K562 (cell line): ENCODE data around the gene MON1A. TPM values are rescaled to one million over a fixed set of nuclear protein-coding genes. Genes with fewer than 3 reads are reported as not detected.
A peak's percentile ranks its signal among the peaks of the same experiment; 100 is the strongest.

Experiments used
- ATAC-seq: fragments of 200-7000 bp; cut with Tn5 transposase; 3 replicates; pipeline ENCODE4 v1.9.1; 2020; ENCODE audit warnings: moderate library complexity
- BruUV-seq: library from RNA; stranded (reverse); fragments of 400-500 nt; replicated peaks from 2 replicates; lab custom pipeline; 2021; lab: Mats Ljungman, UMichigan
- CTCF ChIA-PET: fragments of 300-600 bp; formaldehyde crosslinking; extraction: SDS; loops from one replicate; lab custom pipeline; 2021; ENCODE audit warnings: low intra/inter-chr PET ratio; lab: Yijun Ruan, JAX
- POLR2A ChIA-PET: fragments of 300-600, 350-650 bp; sonication (Branson Sonifier 250); formaldehyde crosslinking; extraction: SDS; loops from one replicate; lab custom pipeline; 2021; ENCODE audit warnings: antibody characterized with exemption, inconsistent platforms; lab: Yijun Ruan, JAX
- DNase-seq, 4 experiments: peaks; one replicate each; pipeline versions ENCODE4 v3.0.0 to v3.0.0-alpha.2; 2011 to 2018; ENCODE audit warnings: low spot score in 3 of 4, mixed read lengths in 3 of 4; ENCODE audit errors: extremely low read depth in 1 of 4
- FAIRE-seq: peaks from 2 replicates; lab custom pipeline; 2011; peaks lifted over from hg19 to GRCh38; lab: Jason Lieb, UNC
- H2AFZ ChIP-seq: 2 replicates; pipeline ENCODE4 v1.6.0; 2011; ENCODE audit warnings: low read depth, low read length, control low read depth, inconsistent platforms
- H3K27ac ChIP-seq: fragments of 200-600 bp; 3 replicates; pipeline ENCODE4 v1.8.0; 2011; ENCODE audit warnings: low read depth, mild to moderate bottlenecking, control low read depth, inconsistent platforms, low read length, moderate library complexity, mixed read lengths; ENCODE audit errors: extremely low read depth
- H3K27me3 ChIP-seq, 2 experiments: fragments of 300-600 bp in 1 of 2; 2 replicates in 1 of 2; 3 replicates in 1 of 2; pipeline versions ENCODE4 v1.6.0 to v1.8.0; 2011; ENCODE audit warnings: inconsistent platforms in 2 of 2, low read length in 2 of 2, mild to moderate bottlenecking in 1 of 2, mixed read lengths in 1 of 2, moderate library complexity in 1 of 2; ENCODE audit not compliant: control insufficient read depth in 2 of 2, insufficient read depth in 2 of 2
- H3K36me3 ChIP-seq: fragments of 300-600 bp; 3 replicates; pipeline ENCODE4 v1.8.0; 2011; ENCODE audit warnings: mild to moderate bottlenecking, low read length, inconsistent platforms; ENCODE audit not compliant: control insufficient read depth, insufficient read depth
- H3K4me1 ChIP-seq, 2 experiments: fragments of 200-600 bp in 1 of 2; replicated peaks in 1 of 2; 2 replicates in 1 of 2; 3 replicates in 1 of 2; pipeline versions ENCODE4 v1.5.1 to v1.8.0; 2011; ENCODE audit warnings: inconsistent platforms in 2 of 2, low read length in 2 of 2, mild to moderate bottlenecking in 1 of 2, mixed read lengths in 1 of 2, moderate library complexity in 1 of 2; ENCODE audit not compliant: control insufficient read depth in 2 of 2, insufficient read depth in 2 of 2
- H3K4me2 ChIP-seq: 2 replicates; pipeline ENCODE4 v1.6.1; 2011; ENCODE audit warnings: low read length, control low read depth, inconsistent platforms, mixed read lengths; ENCODE audit not compliant: insufficient read depth
- H3K4me3 ChIP-seq: fragments of 200-600 bp; sonication (generic), shearing (Covaris generic); 2 replicates; pipeline ENCODE4 v1.5.1; 2016; ENCODE audit warnings: control low read depth, inconsistent platforms
- H3K79me2 ChIP-seq: fragments of 200-600 bp; 3 replicates; pipeline ENCODE4 v1.8.0; 2011; ENCODE audit warnings: low read length, inconsistent platforms; ENCODE audit not compliant: control insufficient read depth, insufficient read depth
- H3K9ac ChIP-seq, 2 experiments: 2 replicates each; pipeline versions ENCODE4 v1.6.0 to v1.6.1; 2011; ENCODE audit warnings: low read depth in 2 of 2, low read length in 2 of 2, control low read depth in 1 of 2, inconsistent platforms in 1 of 2, mild to moderate bottlenecking in 1 of 2, mixed read lengths in 1 of 2; ENCODE audit not compliant: insufficient read depth in 1 of 2
- H3K9me1 ChIP-seq: one replicate; pipeline ENCODE4 v1.6.0; 2011; ENCODE audit warnings: inconsistent platforms, mild to moderate bottlenecking, low read length, moderate library complexity; ENCODE audit not compliant: control insufficient read depth, insufficient read depth
- H3K9me3 ChIP-seq: replicated peaks from 2 replicates; pipeline ENCODE4 v1.5.1; 2011; ENCODE audit warnings: low read depth, low read length, inconsistent platforms; ENCODE audit not compliant: control insufficient read depth, insufficient read depth
- H4K20me1 ChIP-seq: replicated peaks from 2 replicates; pipeline ENCODE4 v1.6.1; 2011; ENCODE audit warnings: low read length, inconsistent platforms, mixed read lengths; ENCODE audit not compliant: control insufficient read depth, insufficient read depth
- BHLHE40 ChIP-seq: IDR thresholded peaks from 2 replicates; pipeline ENCODE4 v1.6.1; 2011; ENCODE audit warnings: low read length, improper control_type of control experiment
- NFIC ChIP-seq: fragments of 450-650 bp; IDR thresholded peaks from 2 replicates; pipeline ENCODE4 v1.6.1; 2017; ENCODE audit warnings: mild to moderate bottlenecking, inconsistent platforms
- SREBF1 ChIP-seq: fragments of 150-350 bp; IDR thresholded peaks from 2 replicates; pipeline ENCODE4 v1.6.1; 2014; ENCODE audit warnings: antibody characterized with exemption, low read depth, low read length, borderline replicate concordance
- YBX1 ChIP-seq: fragments of 450-650 bp; IDR thresholded peaks from 2 replicates; pipeline ENCODE4 v1.7.1; 2016; ENCODE audit warnings: mild to moderate bottlenecking
- WGBS: fragments of 100-300 bp; shearing (Covaris generic); methylation state at CpG from one replicate; pipeline ENCODE4 v1.1.6; 2016; ENCODE audit warnings: low coverage, mixed read lengths; ENCODE audit not compliant: insufficient coverage; ENCODE audit errors: missing lambda C conversion rate; 5-methylcytosine and 5-hydroxymethylcytosine counted together
- in situ Hi-C: fragments of 300-500 bp; cut with MboI; formaldehyde crosslinking; loops from 4 replicates; pipeline ENCODE4 v1.15.0; 2018; ENCODE audit warnings: inconsistent platforms, mixed read lengths
- intact Hi-C: fragments of 100-400 bp; cut with micrococcal nuclease; formaldehyde crosslinking; loops from 2 replicates; pipeline ENCODE4 v1.14.2; 2022
- polyA plus RNA-seq, 8 experiments: library from polyadenylated mRNA; depleted of rRNA in 4 of 8; stranded (reverse) in 5 of 8; unstranded in 3 of 8; fragments of >200 nt; fragmentation: Nextera tagmentation in 2 of 8; fragmentation: Illumina TruSeq in 1 of 8; extraction: Ambion mirVana in 2 of 8; extraction: Trizol in 1 of 8; gene quantifications; 2 replicates each; pipeline versions ENCODE4 v1.2.1 to v1.2.3, GENCODE V29; 2011 to 2014; ENCODE audit warnings: inconsistent platforms in 1 of 8, missing spikeins in 1 of 8
- total RNA-seq, 7 experiments: library from RNA; depleted of rRNA in 6 of 7; stranded (reverse); fragments of >200 nt in 6 of 7; fragmentation: Illumina TruSeq in 2 of 7; extraction: Trizol in 2 of 7; gene quantifications; 2 replicates each; pipeline versions ENCODE4 v1.2.1 to v1.2.3, GENCODE V29; 2011 to 2021; ENCODE audit warnings: low replicate concordance in 1 of 7
- TF ChIP-seq, protein P1 (sequence below): sonication (generic); formaldehyde crosslinking; IDR thresholded peaks from 2 replicates; pipeline ENCODE4 v1.8.1; 2023; ENCODE audit warnings: mild to moderate bottlenecking, missing genetic modification reagents, moderate library complexity

The MON1A gene
- total and polyA plus RNA-seq, 9 of the 15 experiments (the other 6 are each of a cell fraction or from before 2014, with no cell fraction given) = 1.1 to 13.8 (median 6.8) TPM

DNA sequence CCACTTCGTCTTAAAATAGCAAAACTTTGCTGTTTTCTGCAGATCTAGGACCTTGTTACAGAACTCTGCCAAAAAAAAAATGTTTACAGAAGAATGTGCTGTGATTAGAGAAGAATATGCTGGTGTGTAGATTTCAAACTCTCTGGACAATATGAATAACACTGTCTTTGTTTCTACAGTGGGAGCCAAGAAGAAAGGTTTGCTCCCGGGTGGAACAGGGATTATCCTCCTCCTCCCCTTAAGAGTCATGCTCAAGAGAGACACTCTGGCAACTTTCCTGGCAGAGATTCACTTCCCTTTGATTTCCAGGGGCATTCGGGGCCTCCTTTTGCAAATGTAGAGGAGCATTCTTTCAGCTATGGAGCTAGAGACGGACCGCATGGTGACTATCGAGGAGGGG lies 37.7 kb upstream of the MON1A start (continued):
- TF ChIP-seq, protein P1, sequence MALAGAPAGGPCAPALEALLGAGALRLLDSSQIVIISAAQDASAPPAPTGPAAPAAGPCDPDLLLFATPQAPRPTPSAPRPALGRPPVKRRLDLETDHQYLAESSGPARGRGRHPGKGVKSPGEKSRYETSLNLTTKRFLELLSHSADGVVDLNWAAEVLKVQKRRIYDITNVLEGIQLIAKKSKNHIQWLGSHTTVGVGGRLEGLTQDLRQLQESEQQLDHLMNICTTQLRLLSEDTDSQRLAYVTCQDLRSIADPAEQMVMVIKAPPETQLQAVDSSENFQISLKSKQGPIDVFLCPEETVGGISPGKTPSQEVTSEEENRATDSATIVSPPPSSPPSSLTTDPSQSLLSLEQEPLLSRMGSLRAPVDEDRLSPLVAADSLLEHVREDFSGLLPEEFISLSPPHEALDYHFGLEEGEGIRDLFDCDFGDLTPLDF (CRISPR knock-in tag) = no peak
- TF ChIP-seq SREBF1 (no peak), YBX1 (no peak)

DNA sequence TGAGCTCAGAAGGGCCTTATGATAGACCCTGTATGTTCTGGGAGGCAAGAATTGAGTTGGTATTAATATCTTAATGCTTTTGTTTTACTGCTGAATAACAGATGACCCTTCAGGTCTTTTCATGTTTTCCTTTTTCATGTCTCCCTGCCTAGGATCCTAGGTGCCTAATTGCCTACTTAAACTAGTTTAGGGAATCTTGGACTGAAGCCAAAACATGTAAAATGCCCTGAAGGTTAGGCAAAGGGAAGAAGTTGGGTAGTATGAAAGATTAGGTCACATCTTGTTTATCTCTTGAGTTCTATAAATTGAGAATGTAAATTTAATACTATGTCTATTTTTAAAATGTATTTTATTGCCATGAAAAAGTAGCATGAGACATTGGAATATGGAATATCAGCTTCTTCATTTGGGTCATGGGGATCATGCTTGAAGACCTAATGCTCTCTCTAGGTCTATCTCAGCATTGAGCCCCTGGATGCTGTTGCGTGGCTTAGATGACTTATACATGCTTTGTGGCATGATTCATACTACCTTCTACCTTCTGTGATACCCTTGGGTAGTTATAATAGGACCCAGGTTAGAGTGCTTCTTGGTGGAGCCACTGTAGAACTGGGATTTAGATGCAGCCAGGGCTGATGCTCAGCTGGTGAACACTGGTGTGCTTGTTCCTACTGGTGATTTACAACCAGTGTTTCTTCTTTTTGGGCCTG lies 36.8 kb upstream of the MON1A start:
- Histone ChIP-seq H3K9me1 (no peaks in the 10 kb centered on the region), H3K4me3 (no peak overlapping the region), H3K79me2 (peaks cover 41% of the 10 kb centered on the region), H3K27me3 (no peaks in the 10 kb centered on the region), H3K9ac (no peak overlapping the region), H3K4me1 (no peaks in the 10 kb centered on the region), H3K4me2 (no peak overlapping the region), H3K27ac (no peak overlapping the region), H4K20me1 (no peaks in the 10 kb centered on the region)
- ATAC-seq (no peak), DNase-seq (no peak), FAIRE-seq (no peak)
- 88% methylated on average over 1 of the region's 1 CpG for WGBS
- BruUV-seq = no TSS peak
- intact Hi-C loops = no loop called here
- in situ Hi-C loops = no loop called here
- TF ChIP-seq NFIC (peak; percentile 78), BHLHE40 (no peak)
- TF ChIP-seq, all 486 proteins: peak for 1
- peaks cover 29% of the 10 kb centered on the region; the same call in 2 of the 3 replicates for H3K36me3 ChIP-seq
- no peak overlapping the region for H2AFZ ChIP-seq
- POLR2A ChIA-PET = no interaction called here
- H3K9me3 ChIP-seq = no peaks in the 10 kb centered on the region
- CTCF ChIA-PET = no interaction called here
